IPS DF 4.7 (cell line): Measurements from ENCODE around the gene KLKB1.
"Not testable (repeated sequence)": the region's sequence is repeated elsewhere in the genome, so short reads cannot be mapped to it uniquely, and the experiment has no call there.

Experiments used
- DNase-seq: peaks from one replicate; pipeline ENCODE4 v3.0.0-alpha.2; 2013; ENCODE audit warnings: low spot score; ENCODE audit errors: extremely low read depth

Gene KLKB1

DNA sequence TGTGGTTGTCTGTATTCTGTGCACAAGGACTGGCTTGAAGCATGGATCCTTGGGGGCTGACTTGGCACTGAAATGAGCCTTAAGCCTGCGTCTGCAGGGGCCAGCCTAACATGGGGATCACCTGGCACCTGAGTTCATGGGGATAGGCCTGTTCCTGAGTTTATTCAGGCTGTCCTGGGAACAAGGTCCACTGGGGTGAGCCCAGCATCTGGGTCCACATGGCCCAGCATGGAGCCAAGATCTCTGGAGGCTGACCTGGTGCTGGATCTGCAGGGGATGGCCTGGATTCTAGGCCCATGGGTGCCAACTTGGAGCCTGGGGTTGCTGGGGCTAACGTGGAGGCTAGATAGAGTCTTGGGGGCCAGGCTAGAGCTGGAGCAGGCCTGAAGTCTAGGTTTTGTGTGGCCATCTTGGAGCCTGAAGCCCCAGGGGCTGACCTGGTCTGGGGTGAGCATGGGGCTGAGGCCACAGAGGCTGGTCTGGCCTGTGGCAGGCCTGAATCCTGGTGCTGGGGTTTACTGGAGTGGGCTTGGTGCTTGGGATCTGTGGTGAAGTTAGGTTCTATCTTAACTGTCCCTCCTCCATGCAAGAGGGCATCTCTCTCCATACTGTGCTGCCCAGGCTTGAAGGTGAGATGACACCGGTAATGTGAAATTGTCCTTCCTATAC lies 652 bp upstream of the KLKB1 start:
- no peak for DNase-seq

- no peak for DNase-seq
These were observed 622 bp downstream of the KLKB1 start for GRCh38 chr4:186227744-186228513.

GRCh38 chr4:186228514-186228894 lies 1.2 kb downstream of the KLKB1 start:
- DNase-seq = no peak

- no peak for DNase-seq
These were observed 7.1 kb downstream of the KLKB1 start for GRCh38 chr4:186234367-186234766.

DNA sequence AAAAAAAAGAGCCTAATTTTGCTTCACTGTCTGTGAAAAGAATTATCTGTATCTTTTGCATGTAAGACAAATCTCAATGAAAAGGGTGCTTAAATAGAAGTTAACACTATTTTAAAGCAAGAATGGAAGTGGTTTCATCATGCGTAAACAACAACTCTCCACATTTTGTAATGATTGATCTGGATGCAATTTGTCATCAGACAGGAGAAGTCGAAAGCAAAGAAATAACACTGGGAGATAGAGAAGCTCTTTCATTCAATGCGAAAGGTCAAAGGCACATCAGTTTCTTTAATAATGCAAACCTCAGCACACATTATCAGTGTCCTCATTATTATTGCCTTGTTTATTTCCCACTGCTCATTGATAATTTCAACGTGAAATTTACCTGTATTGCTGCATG lies 8.8 kb downstream of the KLKB1 start:
- no peak for DNase-seq

- no peak for DNase-seq
These were observed 13.1 kb downstream of the KLKB1 start for GRCh38 chr4:186240452-186240847.

- no peak for DNase-seq
These were observed 13.7 kb downstream of the KLKB1 start for GRCh38 chr4:186240848-186241491.

- DNase-seq = no peak
These were observed 14.3 kb downstream of the KLKB1 start for GRCh38 chr4:186241616-186242015.

- not testable (repeated sequence) for DNase-seq
These were observed 14.7 kb downstream of the KLKB1 start for GRCh38 chr4:186242031-186242430.

- DNase-seq = no peak
These were observed 16.0 kb downstream of the KLKB1 start for GRCh38 chr4:186243331-186243730.

GRCh38 chr4:186244835-186245234 lies 17.5 kb downstream of the KLKB1 start:
- DNase-seq = no peak

- DNase-seq = not testable (repeated sequence)
These were observed 19.9 kb downstream of the KLKB1 start for GRCh38 chr4:186247062-186247752.

DNA sequence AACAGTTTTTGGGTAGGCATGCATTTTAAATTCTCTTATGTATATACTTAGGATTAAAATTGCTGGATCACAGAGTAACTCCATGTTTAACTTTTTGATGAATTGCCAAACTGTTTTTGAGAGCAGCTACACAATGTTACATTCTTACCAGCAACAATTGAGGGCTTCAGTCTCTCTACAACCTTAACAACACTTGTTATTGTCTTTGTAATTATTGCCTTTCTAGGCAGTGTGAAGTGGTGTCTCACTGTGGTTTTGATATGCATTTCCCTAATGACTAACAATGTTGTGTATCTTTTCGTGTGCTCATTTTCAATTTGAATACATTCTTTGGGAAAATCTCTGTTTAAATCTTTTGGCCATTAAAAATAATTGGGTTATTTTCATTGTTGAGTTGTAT lies 21.3 kb downstream of the KLKB1 start:
- no peak for DNase-seq

- DNase-seq = no peak
These were observed 22.8 kb downstream of the KLKB1 start for GRCh38 chr4:186249785-186250754.

DNA sequence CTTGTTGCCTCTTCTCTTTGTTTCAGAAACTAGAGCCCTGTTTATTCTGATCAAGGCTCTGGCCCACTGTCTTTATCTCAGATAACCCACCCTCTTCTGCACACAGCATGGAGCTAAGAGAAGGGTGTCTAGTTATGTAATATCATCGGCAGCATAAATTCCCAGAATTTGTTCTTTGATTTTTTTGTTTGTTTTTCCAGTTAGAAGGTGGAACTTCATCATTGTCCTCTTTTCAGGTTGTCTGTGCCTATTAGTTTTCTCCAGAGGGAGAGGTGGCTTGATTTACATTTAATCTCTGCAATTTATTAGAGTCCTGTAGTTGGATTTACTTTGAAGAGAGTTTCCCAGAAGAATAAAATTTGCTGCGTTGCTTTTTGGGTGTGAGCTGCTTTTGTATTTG lies 23.5 kb downstream of the KLKB1 start:
- DNase-seq = no peak

DNA sequence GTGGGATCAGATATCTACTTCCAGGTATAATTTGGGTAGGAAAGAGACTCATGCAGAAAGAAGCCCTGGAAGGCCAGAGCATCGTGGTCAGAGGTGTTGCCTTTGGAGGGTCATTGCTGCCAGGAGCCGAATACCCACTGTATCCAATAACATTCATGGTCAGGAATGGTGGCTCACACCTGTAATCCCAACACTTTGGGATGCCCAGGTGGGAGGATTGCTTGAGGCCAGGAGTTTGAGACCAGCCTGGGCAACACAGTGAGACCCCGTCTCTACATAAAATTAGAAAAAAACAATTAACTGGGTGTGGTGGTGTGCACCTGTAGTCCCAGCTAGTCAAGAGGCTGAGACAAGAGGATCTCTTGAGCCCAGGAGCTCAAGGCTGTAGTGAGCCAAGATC lies 27.8 kb downstream of the KLKB1 start:
- DNase-seq = no peak

- DNase-seq = no peak
These were observed 31.0 kb downstream of the KLKB1 start for GRCh38 chr4:186258216-186258811.

DNA sequence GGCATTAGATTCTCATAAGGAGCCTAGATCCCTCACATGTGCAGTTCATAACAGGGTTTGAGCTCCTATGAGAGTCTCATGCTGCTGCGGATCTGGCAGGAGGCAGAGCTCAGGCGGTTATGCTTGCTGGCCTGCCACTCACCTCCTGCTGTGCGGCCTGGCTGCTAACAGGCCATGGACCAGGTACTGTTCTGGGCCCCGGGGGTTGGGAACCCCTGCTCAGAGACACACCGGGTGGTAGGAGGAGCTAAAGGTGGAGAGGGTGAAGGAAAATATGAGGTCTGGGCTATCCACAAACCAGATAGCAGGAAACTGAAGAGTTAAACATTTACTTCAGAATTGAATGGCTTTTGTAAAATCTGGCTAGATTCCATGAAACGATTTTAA lies 32.8 kb downstream of the KLKB1 start:
- no peak for DNase-seq

DNA sequence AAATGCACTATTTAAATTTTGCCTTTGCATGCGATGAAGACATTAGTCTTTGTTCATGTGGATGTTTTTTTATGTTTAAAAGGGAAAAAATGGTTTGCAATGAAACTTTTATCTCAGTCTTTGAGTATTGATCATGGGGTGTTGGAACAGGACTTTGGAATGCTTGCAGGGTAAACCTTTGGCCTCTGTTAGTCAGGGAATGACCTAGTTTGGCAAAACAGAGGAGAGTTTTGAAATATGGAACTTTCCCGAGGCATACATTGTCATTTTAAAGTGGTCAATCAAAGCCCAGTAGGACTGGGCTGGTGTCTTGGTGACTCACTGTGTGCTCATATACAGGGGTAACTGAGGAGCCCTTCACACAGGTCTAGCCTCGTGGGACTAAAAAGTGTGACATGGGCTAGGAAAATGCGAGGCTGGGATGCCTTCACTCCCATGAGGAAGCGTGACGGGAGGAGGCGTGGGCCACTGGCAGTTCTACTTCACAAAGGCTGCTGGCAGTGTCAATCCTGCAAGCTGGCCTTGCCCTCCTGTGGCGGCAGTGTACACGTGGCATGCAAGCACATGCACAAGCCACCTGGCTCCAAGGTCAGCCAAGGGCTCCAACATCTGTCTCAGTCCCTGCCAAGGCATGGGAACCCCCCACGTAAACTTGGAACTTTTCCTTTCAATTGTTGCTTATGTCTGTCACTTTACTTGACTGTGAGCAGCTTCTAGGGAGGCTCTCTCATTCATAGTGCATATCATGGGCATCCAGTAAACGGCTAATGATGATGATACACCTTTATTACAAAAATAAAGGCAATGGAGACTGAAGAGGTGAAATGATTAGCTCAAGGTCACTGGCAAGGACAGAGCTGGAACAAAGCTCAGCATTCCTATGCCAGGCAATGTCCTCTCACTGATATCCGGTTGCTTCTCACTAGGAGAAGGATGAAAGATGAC lies 33.5 kb downstream of the KLKB1 start:
- DNase-seq = no peak
